Measurements from ENCODE around the gene SAC3D1.

Gene SAC3D1

DNA sequence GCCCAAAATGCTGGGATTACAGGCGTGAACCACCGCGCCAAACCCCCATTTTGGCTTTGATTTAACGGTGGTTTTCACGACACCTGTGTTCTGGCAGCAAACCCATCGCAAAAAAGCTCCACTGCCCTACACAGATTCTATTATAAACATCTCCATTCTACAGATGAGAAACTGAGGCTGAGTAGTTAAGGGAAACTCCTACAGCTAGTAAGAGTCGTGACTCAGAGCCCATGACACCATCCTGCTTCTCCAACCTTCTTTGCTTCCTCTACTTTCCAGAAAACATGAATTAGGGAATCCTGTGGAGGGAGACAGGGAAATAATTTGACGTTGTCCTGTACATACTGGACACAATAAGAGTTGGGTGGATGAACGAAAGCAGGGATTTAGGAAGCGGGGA is 14.2 kb upstream of the SAC3D1 start:
- no peak for DNase-seq (ENCODE audit: low spot score)

DNA sequence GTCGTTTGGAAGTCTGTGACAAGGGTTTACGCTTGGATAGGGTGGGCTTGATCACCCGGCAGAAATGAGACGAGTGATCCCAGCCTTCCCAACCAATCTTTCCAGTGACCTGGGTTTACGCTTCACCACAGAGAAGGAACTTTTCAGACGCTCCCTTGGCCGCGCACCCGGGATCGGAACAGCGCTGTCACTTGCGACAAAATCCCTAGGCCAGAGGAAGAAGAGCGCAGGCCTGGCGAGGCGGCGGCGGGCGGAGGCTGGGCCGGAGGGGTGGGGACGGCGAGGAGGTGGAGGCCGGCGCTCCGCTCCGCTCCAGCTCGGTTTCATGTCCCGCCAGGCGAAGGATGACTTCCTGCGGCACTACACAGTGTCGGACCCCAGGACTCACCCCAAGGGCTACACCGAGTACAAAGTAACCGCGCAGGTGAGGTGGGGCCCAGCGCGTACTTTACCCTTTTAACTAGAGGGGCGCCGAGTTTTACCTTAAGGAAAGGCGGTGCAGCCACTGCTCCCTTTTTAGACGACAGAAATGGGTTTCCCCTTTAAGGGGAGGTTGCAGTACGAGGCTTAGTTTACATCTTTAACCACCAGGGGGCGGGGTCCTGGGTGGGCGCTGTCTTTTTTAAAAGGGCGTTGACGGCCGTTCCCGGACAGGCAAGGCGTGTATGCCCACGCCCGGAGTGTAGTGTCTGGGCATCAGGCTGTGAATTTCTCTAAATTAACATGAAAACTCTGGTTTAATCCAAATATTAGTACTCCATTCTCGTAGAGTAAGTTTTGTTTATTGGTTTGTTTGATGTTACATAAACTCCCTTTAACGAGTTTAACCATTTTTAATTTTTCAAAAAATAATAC is 13.6 kb upstream of the SAC3D1 start, which contains the start of gene SNX15:
Gene SNX15, plus strand, starts transcription at position 227 of the 855 bp plus-strand sequence. Its CDS starts 99 bp downstream, at position 326.
- DNase-seq (ENCODE audit: low spot score), result peak; percentile 97

DNA sequence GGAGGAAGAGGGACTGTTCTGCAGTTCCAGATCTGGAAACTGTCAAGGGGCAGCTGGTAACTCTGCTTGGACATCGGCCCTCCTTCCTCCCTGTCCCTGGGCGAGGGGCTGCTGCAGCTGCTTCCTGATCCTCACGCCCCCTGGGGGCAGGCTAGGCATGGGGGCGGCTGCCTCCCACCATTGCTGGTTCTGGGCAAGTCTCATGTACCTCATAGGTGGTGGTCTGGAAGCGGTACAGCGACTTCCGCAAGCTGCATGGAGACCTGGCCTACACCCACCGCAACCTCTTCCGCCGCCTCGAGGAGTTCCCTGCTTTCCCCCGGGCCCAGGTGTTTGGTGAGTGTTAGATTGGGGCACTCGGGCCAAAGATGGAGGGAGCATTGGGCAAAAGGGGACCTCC is 8.8 kb upstream of the SAC3D1 start:
- no peak for DNase-seq (ENCODE audit: low spot score)

DNA sequence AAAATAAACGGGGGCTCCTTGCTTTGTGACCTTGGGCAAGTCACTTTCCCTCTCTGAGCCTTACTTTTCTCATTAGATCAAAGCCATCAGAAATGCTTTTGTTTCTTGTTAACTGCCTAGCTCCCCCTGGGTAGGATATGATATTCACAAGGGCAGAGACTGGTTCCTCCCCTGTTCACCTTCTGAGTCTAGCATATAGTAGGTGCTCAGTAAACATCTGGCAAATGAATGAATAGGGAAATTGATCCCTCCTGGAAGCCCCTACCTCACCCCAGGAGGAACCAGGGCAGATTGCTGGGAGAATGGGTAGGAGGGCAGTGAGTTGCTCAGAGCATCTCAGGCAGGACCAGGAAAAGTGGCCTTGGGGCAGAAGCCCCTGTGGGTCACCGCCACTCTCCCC is 6.6 kb upstream of the SAC3D1 start:
- DNase-seq (ENCODE audit: low spot score), result no peak

DNA sequence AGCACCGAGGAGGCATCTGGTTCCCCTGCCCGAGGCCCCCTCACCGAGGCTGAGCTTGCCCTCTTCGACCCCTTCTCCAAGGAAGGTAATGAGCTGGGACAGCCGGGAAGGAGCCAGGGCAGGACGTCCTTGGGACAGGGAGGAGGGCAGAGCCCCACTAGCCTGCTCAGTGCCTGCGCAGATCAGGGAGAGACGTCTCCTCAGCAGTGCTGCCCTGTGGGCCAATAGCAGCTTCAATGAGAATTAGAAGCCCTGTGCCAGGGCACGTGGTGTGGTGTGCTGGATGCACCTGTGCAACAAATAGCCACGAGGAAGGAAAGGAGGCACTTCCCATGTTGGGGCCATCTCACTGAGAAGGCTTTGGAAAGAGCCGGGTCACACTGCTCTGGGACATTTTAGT is 5.4 kb upstream of the SAC3D1 start:
- DNase-seq (ENCODE audit: low spot score), result no peak

DNA sequence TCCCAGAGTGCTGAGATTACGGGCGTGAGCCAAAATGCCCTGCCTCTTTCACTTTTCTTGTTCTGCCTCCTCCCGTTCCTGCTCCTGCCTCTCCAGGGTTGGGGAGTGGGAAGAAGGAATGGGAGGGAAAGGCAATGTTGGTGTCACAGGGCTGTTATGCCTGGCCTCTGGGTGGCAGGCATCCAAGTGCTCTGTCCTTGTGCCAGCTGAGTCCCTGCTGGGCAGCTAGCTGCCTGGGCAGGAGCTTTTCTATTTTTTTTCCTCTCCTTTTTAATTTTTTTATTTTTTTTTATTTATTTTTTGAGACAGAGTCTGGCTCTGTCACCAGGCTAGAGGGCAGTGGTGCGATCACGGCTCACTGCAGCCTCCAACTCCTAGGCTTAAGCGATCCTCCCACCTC is 4.1 kb upstream of the SAC3D1 start:
- no peak for DNase-seq (ENCODE audit: low spot score)

DNA sequence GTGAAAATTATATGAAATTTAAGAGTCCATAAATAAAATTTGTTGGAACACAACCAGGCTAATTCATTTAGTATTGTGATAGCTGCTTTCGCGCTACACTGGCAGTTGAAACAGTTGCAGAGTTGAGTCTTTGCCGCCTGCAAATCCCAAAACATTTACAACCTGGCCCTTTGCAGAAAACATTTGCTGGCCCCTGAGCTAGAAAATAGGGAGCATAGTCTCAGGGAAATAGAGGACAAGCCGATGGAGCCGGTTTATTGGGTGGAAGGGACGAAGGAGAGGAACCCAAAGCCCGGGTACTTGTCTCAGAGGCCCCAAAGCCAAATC is 527 bp upstream of the SAC3D1 start:
- DNase-seq (ENCODE audit: low spot score), result no peak

DNA sequence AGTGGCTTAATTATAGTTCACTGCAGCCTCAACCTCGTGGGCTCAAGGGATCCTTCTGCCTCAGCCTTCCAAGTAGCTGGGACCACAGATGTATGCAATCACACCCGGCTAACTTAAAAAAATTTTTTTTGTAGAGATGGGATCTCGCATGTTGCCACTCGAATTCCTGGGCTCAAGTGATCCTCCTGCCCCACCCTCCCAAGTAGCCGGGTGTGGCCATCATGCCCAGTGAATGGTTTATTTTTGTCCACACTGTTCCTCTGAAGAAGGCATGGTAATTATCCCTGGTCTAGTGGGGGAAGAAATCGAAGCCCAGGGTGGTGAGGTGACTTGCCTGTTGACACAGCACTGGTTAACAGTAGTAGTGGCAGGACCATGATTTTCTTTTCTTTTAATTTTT is 1.9 kb downstream of the SAC3D1 start:
- DNase-seq (ENCODE audit: low spot score), result no peak

DNA sequence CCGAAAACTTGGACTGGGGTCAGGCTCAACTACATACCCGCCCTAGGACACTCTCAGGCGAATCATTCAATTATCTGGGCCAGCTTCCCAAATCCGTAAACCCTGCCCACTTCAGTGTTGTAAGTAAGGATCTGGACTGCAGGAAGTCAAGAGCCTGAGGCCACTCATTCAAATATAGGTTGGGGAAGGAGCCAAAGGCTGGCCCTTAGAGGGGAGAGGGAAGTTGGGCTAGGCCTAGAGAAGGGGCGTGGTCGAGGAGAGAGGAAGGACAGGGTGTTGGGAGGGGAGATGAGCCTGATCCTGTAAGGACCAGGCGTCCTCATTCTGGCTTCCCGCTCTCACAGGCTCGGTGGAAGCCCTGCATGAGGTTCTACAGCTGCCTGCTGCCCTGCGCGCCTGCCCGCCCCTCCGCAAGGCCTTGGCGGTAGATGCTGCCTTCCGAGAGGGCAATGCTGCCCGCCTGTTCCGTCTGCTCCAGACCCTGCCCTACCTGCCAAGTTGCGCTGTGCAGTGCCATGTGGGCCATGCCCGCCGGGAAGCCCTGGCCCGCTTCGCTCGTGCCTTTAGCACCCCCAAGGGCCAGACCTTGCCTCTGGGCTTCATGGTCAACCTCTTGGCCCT is 3.0 kb downstream of the SAC3D1 start:
- no peak for DNase-seq (ENCODE audit: low spot score)

DNA sequence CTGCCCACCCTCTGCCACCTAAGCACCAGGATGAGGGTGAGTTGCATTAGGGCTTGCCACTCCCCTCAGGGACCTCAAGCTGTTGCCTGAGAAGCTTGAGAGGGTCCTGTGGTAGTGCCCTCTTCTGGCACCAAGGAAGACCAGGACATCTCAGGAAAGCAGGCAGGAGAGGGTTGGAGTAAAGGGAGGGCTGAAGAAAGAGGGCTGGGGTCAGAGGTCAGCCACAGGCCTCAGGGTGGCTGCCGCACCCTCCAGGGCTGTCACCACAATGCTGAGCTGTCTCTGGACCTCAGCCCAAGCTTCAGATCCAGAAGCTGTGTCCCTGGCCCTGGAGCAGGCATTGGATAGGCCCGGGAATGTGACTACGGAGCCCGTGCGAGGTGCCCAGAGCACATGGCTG is 4.1 kb downstream of the SAC3D1 start:
- DNase-seq (ENCODE audit: low spot score), result no peak

DNA sequence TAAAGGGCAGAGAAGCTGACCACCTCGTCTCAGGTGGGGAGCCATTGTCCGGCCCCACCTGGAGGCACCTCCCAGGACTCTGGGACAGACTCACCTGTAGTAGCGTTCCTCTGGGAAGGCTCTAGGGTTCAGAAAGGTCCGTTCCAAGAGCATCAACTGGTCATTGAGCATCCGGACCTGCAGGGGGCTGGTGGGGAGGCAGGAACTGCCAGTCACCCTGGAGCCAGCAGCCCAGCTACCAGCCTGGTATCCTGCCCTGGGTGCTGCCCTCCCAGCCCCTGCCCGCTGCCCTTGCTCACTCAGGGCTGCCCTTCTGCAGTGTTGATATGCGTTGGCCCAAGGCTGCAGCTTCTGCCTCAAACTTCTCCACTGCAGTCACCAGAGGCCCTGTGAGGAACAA is 4.7 kb downstream of the SAC3D1 start:
- DNase-seq (ENCODE audit: low spot score), result no peak

DNA sequence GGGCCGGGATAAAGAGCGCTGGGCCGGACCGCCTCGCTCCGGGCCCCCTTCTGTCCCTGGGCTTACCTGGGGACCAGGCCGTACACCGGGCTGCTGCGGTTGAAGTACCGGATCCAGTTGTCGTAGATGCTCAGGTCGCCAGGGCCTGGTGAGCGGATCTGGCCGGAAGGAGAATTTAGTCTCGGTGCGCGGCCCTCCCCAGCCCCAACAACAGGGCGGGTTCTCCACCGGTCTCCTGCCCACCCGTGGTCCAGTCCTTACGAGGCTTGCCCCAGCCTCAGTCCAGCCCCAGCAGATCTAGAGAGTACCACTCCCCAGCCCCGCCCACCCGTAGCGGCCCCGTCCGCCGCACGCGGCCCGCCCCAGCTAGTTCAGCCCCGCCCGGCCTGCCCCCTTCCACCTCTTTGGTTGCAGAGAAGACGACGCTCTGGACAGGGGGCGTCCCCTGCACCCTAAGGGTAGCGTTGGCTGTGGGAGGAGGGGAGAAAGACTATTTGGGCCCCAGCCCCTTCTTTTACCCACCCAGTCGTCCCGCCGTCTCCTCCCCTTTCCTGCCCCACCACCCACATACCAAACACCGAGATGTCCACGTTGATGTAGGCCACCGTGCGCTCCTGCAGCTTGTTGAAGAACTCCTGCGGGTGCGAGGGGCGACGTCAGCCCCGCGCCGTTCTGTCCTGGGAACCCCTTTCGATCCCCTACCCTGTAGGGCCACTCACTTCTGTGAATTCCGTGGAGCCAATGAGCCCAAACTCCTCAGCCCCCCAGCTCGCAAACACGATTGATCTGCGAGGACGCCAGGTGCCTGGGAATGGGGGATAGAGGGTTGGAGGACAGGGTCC is 6.8 kb downstream of the SAC3D1 start:
- DNase-seq (ENCODE audit: low spot score), result no peak

DNA sequence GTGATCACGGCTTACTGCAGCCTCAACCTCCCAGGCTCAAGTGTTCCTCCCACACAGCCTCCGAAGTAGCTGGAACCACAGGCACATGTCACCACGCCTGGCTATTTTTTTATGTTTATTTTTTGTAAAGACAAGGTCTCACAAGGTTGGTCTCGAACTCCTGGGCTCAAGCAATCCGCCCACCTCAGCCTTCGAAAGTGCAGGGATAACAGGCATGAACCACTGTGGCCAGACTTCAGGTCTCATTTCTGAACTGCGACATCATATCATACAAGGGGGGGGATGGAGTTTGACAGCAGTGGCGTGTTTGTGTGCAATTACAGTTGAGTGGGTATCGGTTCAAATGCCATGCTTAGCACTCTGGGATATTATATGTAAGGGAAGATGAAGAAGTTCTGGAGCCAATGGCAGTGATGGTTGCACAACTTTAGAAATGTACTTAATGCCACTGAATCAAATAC is 10.4 kb downstream of the SAC3D1 start:
- no peak for DNase-seq (ENCODE audit: low spot score)

DNA sequence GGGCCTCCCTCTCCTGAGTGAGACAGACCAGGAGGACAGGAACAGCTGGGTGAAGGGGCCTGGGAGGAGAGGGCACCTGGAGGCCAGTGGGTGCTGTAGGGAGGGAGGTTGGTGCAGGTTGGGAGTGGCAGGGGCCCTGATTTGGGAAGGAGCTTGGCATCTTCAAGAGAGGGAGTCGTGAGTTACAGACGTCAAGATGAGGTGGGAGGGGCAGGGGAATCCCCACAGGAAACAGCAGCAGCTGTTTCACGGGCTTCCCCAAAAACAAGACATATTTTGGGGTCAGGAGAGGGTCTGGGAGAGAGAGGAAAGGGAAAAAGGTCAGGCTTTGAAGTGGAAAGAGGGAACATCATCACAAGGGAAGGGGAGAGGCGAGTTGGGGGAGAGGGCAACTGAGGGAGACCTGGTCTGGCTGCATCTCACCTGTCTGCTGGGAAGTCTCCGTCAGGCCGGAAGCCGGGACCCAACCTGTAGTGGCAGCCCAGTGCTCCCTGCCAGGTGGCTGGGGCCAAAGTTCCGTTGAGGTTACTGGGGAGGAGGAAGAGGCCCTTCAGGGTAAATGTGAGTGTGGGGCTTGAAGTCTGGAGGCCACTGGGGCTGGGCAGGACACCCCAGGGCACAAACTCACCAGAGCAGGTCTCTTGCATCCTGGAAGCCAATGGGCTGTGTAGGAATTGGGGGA is 13.0 kb downstream of the SAC3D1 start:
- peak; percentile 7 for DNase-seq (ENCODE audit: low spot score)

DNA sequence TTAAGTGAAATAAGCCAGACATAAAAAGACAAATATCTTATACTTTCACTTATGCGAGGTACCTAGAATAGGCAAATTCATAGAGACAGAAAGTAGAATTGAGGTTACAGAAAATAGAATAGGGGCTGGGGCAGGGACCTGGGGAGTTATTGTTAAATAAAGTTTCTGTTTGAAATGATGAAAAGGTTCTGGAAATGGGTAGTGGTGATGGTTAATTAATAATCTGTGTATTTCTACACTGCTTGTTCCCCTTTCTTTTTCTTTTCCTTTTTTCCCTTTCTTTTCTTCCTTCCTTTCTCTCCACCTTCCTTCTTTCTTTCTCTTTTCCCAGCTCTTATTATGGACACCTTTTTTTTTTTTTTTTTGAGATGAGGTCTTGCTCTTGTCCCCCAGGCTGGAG is 14.5 kb downstream of the SAC3D1 start:
- DNase-seq (ENCODE audit: low spot score), result no peak

DNA sequence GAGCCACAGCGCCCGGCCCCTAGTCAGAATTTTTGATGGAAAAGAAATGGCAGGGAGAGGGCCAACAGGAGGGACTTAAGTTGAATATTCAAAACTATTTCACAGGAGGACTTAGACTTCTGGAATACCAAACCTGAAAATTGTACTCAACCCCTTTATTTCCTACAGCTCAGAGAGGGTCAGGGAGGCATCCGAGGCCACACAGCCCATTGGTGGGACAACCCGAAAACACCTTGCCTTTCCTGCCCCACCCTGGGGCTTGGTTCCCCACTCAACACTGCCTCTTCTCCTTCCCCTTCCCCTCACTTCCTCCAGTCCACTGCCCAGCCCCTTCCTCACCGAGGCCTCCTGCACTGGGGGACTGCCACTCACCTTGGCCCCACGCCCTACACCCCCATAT is 16.0 kb downstream of the SAC3D1 start:
- DNase-seq (ENCODE audit: low spot score), result no peak

DNA sequence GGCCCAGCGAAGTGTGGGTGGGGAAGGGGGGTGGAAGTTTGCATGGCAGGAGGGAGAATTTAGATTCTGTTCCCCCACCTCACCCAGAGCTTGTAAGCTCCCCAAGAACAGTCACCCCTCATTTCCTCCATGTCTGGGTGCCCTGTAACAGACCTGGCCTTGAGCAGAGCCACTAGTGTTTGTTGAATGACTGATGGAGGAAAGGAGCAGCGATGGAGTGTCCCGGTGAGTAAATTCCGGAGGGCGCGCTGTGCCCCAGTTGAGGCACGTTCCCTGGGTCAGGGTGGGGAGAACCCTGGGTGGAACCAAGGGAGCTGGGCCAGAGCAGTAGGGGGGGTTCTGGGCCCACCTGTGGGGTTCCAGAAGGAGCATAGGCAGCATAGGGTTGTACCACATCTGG is 16.5 kb downstream of the SAC3D1 start:
- no peak for DNase-seq (ENCODE audit: low spot score)

DNA sequence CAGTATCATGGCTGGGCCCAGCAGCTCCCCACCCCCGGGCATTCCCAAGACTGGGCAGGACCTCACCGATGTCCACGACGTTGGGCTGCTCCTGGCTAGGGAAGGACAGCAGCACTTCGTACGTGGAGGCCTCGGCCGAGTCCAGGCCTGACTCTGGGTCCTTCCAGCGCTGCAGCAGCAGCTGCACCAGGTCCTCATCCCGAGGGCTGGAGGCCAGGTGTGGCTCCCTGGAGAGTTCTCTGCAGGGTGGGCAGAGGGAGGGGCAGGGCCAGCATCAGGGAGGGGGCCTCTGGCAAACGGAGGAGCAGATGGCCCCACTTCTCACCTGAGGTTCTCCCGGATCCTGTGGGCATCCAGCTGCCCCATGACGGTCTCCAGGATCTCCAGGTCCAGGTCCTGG is 17.0 kb downstream of the SAC3D1 start:
- no peak for DNase-seq (ENCODE audit: low spot score)

DNA sequence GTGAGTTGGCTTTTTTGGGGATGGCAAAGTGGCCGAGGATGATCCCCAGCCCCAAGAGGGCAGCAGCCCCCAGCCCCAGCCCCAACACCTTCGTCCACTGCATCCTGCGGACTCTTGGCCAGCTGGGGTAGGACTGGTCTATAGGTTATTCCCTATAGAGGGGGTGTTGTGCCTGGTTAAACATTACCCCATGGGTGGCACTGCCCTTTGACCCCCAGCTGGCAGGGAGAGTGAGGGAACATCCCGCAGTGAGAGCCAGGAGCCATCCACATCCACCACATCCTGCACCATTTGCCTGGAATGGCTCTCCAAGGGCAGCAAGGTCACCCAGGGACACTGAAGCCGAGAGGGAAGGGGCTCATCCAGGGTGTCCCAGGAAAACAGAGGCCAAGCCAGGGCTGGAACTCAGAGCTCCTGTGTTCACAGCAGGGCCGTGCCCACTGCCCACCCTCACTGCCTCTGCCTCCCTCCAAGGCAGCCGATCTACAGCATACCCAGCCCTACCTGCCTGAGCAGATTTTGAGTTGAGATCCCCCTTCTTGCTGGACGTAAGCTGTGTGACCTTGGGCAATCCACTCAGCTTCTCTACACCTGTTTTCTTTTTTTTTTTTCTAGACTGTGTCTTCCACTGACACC is 17.5 kb downstream of the SAC3D1 start, which contains the start of gene NAALADL1:
Gene NAALADL1, minus strand, starts transcription at position 135 of the 636 bp plus-strand sequence. Its CDS starts 32 bp downstream, at position 103.
- DNase-seq (ENCODE audit: low spot score), result no peak

DNA sequence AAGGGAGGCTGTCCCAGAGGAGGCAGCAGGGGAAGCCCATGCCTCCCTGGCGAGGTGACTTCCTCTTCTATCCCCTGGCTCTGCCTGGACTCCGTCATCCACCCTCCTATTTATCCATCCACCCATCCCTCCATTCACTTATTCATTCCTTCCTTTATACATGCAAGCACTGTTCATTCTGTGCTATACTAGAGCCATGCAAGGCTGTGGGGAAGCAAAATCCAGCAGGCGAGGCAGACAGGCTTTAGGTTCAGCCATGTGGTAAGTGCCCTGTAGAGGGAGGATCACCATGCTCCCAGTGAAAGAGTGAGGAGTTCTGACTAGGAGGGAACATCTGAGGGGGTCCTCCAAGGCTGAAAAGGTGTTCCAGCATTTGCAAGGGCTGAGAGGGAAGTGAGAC is 18.5 kb downstream of the SAC3D1 start:
- no peak for DNase-seq (ENCODE audit: low spot score)

DNA sequence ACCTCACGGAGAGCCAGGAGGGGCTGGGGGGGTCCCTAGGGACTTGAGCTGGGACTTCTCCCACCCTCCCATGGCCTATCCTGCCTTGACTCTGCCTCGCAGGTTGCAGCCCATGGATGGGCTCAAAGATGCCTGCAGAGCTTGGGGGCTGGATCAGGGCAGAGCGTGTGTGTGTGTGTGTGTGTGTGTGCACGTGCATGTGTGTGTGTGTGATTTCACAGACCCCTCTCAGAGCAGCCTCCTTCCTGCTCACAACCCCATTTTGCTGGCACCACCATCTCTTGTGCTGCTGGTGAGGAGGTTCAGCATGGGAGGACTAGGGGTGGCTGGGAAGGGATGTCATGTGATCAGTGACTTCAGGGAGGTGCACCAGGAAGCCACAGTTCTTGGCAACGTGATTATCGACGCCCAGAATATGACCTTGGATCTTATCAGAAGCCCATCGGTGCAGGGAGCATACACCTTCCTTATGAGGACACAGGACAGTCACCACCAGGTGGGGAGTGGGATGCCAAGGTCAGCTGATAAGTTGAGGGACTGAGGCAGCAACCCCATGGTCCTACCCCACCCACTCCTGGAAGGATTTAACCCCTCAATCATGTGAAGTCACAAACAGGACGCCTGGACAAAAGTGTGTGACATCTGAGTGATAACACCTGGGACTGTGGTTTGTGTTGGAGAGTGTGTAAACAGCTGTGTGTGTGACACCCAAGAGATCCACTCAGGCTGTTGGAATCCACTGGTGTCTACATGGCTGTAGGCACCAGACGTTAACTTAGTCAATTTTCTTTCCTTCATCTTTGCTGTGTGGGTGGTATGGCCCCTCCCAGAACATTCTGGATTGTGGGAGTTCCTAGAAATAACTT is 19.2 kb downstream of the SAC3D1 start:
- DNase-seq (ENCODE audit: low spot score), result no peak

Measured in CD4-positive, alpha-beta T cell treated with Interleukin-2 at 100 ng/mL for 4 hours (primary cell).